HepG2 (cell line): ENCODE measurements around the gene RAB3IP. TPM values are rescaled to one million over a fixed set of nuclear protein-coding genes. Genes with fewer than 3 reads are reported as not detected.

Experiments
- AHR ChIP-seq: IDR thresholded peaks from 2 replicates; pipeline ENCODE4 v1.6.1; 2018; ENCODE audit warnings: missing genetic modification reagents, missing compliant biosample characterization
- ARNTL ChIP-seq: sonication (generic); formaldehyde crosslinking; IDR thresholded peaks from 2 replicates; pipeline ENCODE4 v1.4.0; 2020; ENCODE audit warnings: mild to moderate bottlenecking, missing genetic modification reagents
- CREBL2 ChIP-seq: sonication (generic); formaldehyde crosslinking; IDR thresholded peaks from 2 replicates; pipeline ENCODE4 v1.8.1; 2023; ENCODE audit warnings: missing genetic modification reagents, mild to moderate bottlenecking, borderline replicate concordance
- DMAP1 ChIP-seq: IDR thresholded peaks from 2 replicates; pipeline ENCODE4 v1.6.1; 2016
- ELF1 ChIP-seq: sonication (generic); formaldehyde crosslinking; IDR thresholded peaks from 2 replicates; pipeline ENCODE4 v1.4.0; 2020; ENCODE audit warnings: missing genetic modification reagents
- HNRNPK ChIP-seq: fragments of 200-400 bp; formaldehyde crosslinking; IDR thresholded peaks from 2 replicates; pipeline ENCODE4 v1.6.1; 2018; ENCODE audit warnings: low read length, low read depth, moderate library complexity, mild to moderate bottlenecking; ENCODE audit not compliant: poor library complexity, severe bottlenecking
- KLF13 ChIP-seq: sonication (generic); formaldehyde crosslinking; IDR thresholded peaks from 2 replicates; pipeline ENCODE4 v1.4.0; 2020; ENCODE audit warnings: mild to moderate bottlenecking, missing genetic modification reagents
- KMT2A ChIP-seq: sonication (generic); formaldehyde crosslinking; IDR thresholded peaks from 2 replicates; pipeline ENCODE4 v1.4.0; 2020; ENCODE audit warnings: missing genetic modification reagents
- MAF1 ChIP-seq: sonication (generic); formaldehyde crosslinking; IDR thresholded peaks from 2 replicates; pipeline ENCODE4 v1.5.0; 2020; ENCODE audit warnings: missing genetic modification reagents, borderline replicate concordance
- NFKB2 ChIP-seq: sonication (generic); formaldehyde crosslinking; IDR thresholded peaks from 2 replicates; pipeline ENCODE4 v1.4.0; 2020; ENCODE audit warnings: missing genetic modification reagents, borderline replicate concordance
- PRDM15 ChIP-seq: sonication (generic); formaldehyde crosslinking; IDR thresholded peaks from 2 replicates; pipeline ENCODE4 v1.4.0; 2020; ENCODE audit warnings: missing genetic modification reagents
- REL ChIP-seq: sonication (generic); formaldehyde crosslinking; conservative IDR thresholded peaks from 2 replicates; pipeline ENCODE4 v1.8.0; 2022; ENCODE audit warnings: mild to moderate bottlenecking, missing genetic modification reagents, moderate library complexity
- SKI ChIP-seq: fragments of 450-650 bp; IDR thresholded peaks from one replicate; pipeline ENCODE4 v1.6.1; 2018; ENCODE audit warnings: mild to moderate bottlenecking; ENCODE audit not compliant: partially characterized antibody
- SMC3 ChIP-seq: IDR thresholded peaks from 2 replicates; pipeline ENCODE4 v1.6.1; 2011; ENCODE audit warnings: low read length, improper control_type of control experiment
- SP140L ChIP-seq: sonication (generic); formaldehyde crosslinking; IDR thresholded peaks from 2 replicates; pipeline ENCODE4 v1.4.0; 2020; ENCODE audit warnings: missing genetic modification reagents, borderline replicate concordance
- TFDP1 ChIP-seq: IDR thresholded peaks from 2 replicates; pipeline ENCODE4 v1.6.1; 2016; ENCODE audit warnings: missing compliant biosample characterization, missing genetic modification reagents, borderline replicate concordance
- ZNF274 ChIP-seq: sonication (generic); formaldehyde crosslinking; IDR thresholded peaks from 2 replicates; pipeline ENCODE4 v1.5.1; 2020; ENCODE audit warnings: mild to moderate bottlenecking, missing genetic modification reagents
- ZNF563 ChIP-seq: sonication (generic); formaldehyde crosslinking; IDR thresholded peaks from 2 replicates; pipeline ENCODE4 v1.8.0; 2022; ENCODE audit warnings: mild to moderate bottlenecking, moderate library complexity, missing genetic modification reagents
- ZNF670 ChIP-seq: sonication (generic); formaldehyde crosslinking; IDR thresholded peaks from 2 replicates; pipeline ENCODE4 v1.8.0; 2022; ENCODE audit warnings: mild to moderate bottlenecking, missing genetic modification reagents, borderline replicate concordance
- ZNF850 ChIP-seq: sonication (generic); formaldehyde crosslinking; conservative IDR thresholded peaks from 2 replicates; pipeline ENCODE4 v1.9.0; 2021; ENCODE audit warnings: mild to moderate bottlenecking, missing genetic modification reagents
- polyA plus RNA-seq, 8 experiments: library from polyadenylated mRNA; depleted of rRNA in 3 of 8; stranded (reverse) in 7 of 8; unstranded in 1 of 8; fragments of >200 nt; fragmentation: Illumina TruSeq in 4 of 8; extraction: Trizol in 4 of 8; gene quantifications; 2 replicates each; pipeline versions ENCODE4 v1.2.1 to v1.2.3, GENCODE V29; 2011 to 2016; ENCODE audit warnings: low read depth in 4 of 8, missing spikeins in 1 of 8, mixed read lengths in 1 of 8; ENCODE audit not compliant: insufficient read depth in 1 of 8
- total RNA-seq, 5 experiments: library from RNA; depleted of rRNA; stranded (reverse); fragments of >200 nt; fragmentation: Illumina TruSeq; extraction: Trizol; gene quantifications; 2 replicates each; pipeline ENCODE4 v1.2.3, GENCODE V29; 2016; ENCODE audit warnings: low read depth in 1 of 5
- TF ChIP-seq, protein P1 (sequence below): sonication (generic); formaldehyde crosslinking; IDR thresholded peaks from 2 replicates; pipeline ENCODE4 v1.5.1; 2020; ENCODE audit warnings: missing genetic modification reagents, mild to moderate bottlenecking, borderline replicate concordance
- TF ChIP-seq, protein P2 (sequence below): sonication (generic); formaldehyde crosslinking; IDR thresholded peaks from 2 replicates; pipeline ENCODE4 v1.4.0; 2020; ENCODE audit warnings: mild to moderate bottlenecking, low read depth, missing genetic modification reagents

The RAB3IP gene
- total and polyA plus RNA-seq, 2 of the 13 experiments (the other 11 are each of a cell fraction or from before 2014, with no cell fraction given) = 33.6 to 41.1 TPM

GRCh38 chr12:69738351-69739286, at the start of gene RAB3IP (continued):
- TF ChIP-seq ZNF670 (CRISPR knock-in tag) (no peak), ZNF850 (CRISPR knock-in tag) (no peak), TFDP1 (CRISPR knock-in tag) (peak; percentile 10; the same call in 1 of the 2 replicates), SKI (peak; percentile 71), ARNTL (no peak), SMC3 (no peak), SP140L (CRISPR knock-in tag) (no peak), KMT2A (CRISPR knock-in tag) (0 out of 2 replicates have a peak, but pooled peaks have one; percentile 32), ZNF563 (CRISPR knock-in tag) (peak; percentile 29), DMAP1 (CRISPR knock-in tag) (peak; percentile 44), CREBL2 (CRISPR knock-in tag) (0 out of 2 replicates have a peak, but pooled peaks have one; percentile 34), KLF13 (CRISPR knock-in tag) (no peak), ZNF274 (CRISPR knock-in tag) (no peak), ELF1 (CRISPR knock-in tag) (0 out of 2 replicates have a peak, but pooled peaks have one; percentile 6), NFKB2 (peak; percentile 63; the same call in 1 of the 2 replicates), PRDM15 (no peak), HNRNPK (peak; percentile 15), AHR (CRISPR knock-in tag) (no peak), REL (CRISPR knock-in tag) (no peak), MAF1 (no peak)
- TF ChIP-seq, protein P1, sequence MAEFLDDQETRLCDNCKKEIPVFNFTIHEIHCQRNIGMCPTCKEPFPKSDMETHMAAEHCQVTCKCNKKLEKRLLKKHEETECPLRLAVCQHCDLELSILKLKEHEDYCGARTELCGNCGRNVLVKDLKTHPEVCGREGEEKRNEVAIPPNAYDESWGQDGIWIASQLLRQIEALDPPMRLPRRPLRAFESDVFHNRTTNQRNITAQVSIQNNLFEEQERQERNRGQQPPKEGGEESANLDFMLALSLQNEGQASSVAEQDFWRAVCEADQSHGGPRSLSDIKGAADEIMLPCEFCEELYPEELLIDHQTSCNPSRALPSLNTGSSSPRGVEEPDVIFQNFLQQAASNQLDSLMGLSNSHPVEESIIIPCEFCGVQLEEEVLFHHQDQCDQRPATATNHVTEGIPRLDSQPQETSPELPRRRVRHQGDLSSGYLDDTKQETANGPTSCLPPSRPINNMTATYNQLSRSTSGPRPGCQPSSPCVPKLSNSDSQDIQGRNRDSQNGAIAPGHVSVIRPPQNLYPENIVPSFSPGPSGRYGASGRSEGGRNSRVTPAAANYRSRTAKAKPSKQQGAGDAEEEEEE = no peak
- TF ChIP-seq, protein P2, sequence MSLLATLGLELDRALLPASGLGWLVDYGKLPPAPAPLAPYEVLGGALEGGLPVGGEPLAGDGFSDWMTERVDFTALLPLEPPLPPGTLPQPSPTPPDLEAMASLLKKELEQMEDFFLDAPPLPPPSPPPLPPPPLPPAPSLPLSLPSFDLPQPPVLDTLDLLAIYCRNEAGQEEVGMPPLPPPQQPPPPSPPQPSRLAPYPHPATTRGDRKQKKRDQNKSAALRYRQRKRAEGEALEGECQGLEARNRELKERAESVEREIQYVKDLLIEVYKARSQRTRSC (CRISPR knock-in tag) = no peak
